Measurements from ENCODE around the gene VTI1A. TPM values are rescaled to one million over a fixed set of nuclear protein-coding genes. Genes with fewer than 3 reads are reported as not detected.
A peak's percentile ranks its signal among the peaks of the same experiment; 100 is the strongest.

Gene VTI1A
- total and polyA plus RNA-seq, 7 donors = 9.9 to 31.5 (median 20.1) TPM

- peaks cover 0 to 53% of the 10 kb centered on the region in 2 donors for H3K36me3 ChIP-seq (ENCODE audit: insufficient read depth in 1 of 2, low read depth in 1 of 2)
- no peaks in the 10 kb centered on the region for H3K27me3 ChIP-seq (ENCODE audit: insufficient read depth in 3 of 3, low read length in 2 of 3)
- peak overlapping the region; percentile 84 for H3K27ac ChIP-seq
- peak in 3 of 4 donors; percentile 47 to 51 (median 49) for ATAC-seq
- intact Hi-C loops (cut with DNase I) = loop anchor here (5.0 to 10.0 kb wide), 2 partner anchors 261 to 264 kb away; partner anchors contain the start of gene GPAM (in 2 of the 2)
- H3K4me3 ChIP-seq = peak overlapping the region; percentile 70
- WGBS, 3 donors = 4% methylated on average over 20 of the region's 20 CpGs
- no peaks in the 10 kb centered on the region for H3K9me3 ChIP-seq
- peaks cover 20% of the 10 kb centered on the region for H3K4me1 ChIP-seq
- no peak for TF ChIP-seq CTCF (IDR thresholded peaks at IDR 0.05)
- no peak for DNase-seq
Measured at GRCh38 chr10:112446055-112446854, 760 bp upstream of the VTI1A start.

- peak overlapping the region; percentile 84 for H3K27ac ChIP-seq
- H3K9me3 ChIP-seq = no peaks in the 10 kb centered on the region
- no peak for TF ChIP-seq CTCF (IDR thresholded peaks at IDR 0.05)
- WGBS, 3 donors = 3 to 5% (median 4%) methylated on average over 10 of the region's 10 CpGs
- no peak for ATAC-seq
- H3K36me3 ChIP-seq (ENCODE audit: insufficient read depth in 1 of 2, low read depth in 1 of 2) = peaks cover 0 to 43% of the 10 kb centered on the region in 2 donors
- no peak for DNase-seq
- peak overlapping the region; percentile 70 for H3K4me3 ChIP-seq
- peaks cover 20% of the 10 kb centered on the region for H3K4me1 ChIP-seq
- intact Hi-C loops (cut with DNase I) = loop anchor here (5.0 to 10.0 kb wide), 2 partner anchors 263 to 265 kb away; partner anchors contain the start of gene GPAM (in 2 of the 2)
- H3K27me3 ChIP-seq (ENCODE audit: insufficient read depth in 3 of 3, low read length in 2 of 3) = no peaks in the 10 kb centered on the region
Measured at GRCh38 chr10:112447620-112447928, 559 bp downstream of the VTI1A start.

- no peak for TF ChIP-seq CTCF (IDR thresholded peaks at IDR 0.05)
- H3K9me3 ChIP-seq = no peaks in the 10 kb centered on the region
- WGBS, 3 donors = 79 to 86% (median 84%) methylated on average over 4 of the region's 4 CpGs
- H3K4me1 ChIP-seq = peaks cover 20% of the 10 kb centered on the region
- intact Hi-C loops (cut with DNase I) = loop anchor here (5.0 to 10.0 kb wide), 2 partner anchors 264 to 267 kb away; partner anchors contain the start of gene GPAM (in 2 of the 2)
- H3K27ac ChIP-seq = no peak overlapping the region
- DNase-seq (no peak), ATAC-seq (no peak)
- H3K36me3 ChIP-seq (ENCODE audit: insufficient read depth in 1 of 2, low read depth in 1 of 2) = peaks cover 0 to 30% of the 10 kb centered on the region in 2 donors
- H3K27me3 ChIP-seq (ENCODE audit: insufficient read depth in 3 of 3, low read length in 2 of 3) = no peaks in the 10 kb centered on the region
- no peak overlapping the region for H3K4me3 ChIP-seq
Measured at GRCh38 chr10:112448888-112449287, 1.9 kb downstream of the VTI1A start.

GRCh38 chr10:112454910-112455779, 8.1 kb downstream of the VTI1A start:
- Histone ChIP-seq H3K27ac (no peak overlapping the region), H3K4me1 (peaks cover 10% of the 10 kb centered on the region), H3K27me3 (ENCODE audit: insufficient read depth in 3 of 3, low read length in 2 of 3) (no peaks in the 10 kb centered on the region), H3K9me3 (no peaks in the 10 kb centered on the region), H3K36me3 (ENCODE audit: insufficient read depth in 1 of 2, low read depth in 1 of 2) (peaks cover 0 to 10% of the 10 kb centered on the region in 2 donors), H3K4me3 (no peak overlapping the region)
- intact Hi-C loops (cut with DNase I) = no loop called here
- no peak for ATAC-seq
- no peak for DNase-seq
- TF ChIP-seq CTCF (IDR thresholded peaks at IDR 0.05) = no peak
- 61 to 77% (median 65%) methylated on average over 2 of the region's 3 CpGs for WGBS, 3 donors
